NCI-H128 (cell line): ENCODE data around the gene SYCP2L.

Experiments used
- DNase-seq: peaks from one replicate; lab custom pipeline; 2025; ENCODE audit not compliant: unreplicated experiment; lab: John Stamatoyannopoulos, UW

SYCP2L gene

DNA sequence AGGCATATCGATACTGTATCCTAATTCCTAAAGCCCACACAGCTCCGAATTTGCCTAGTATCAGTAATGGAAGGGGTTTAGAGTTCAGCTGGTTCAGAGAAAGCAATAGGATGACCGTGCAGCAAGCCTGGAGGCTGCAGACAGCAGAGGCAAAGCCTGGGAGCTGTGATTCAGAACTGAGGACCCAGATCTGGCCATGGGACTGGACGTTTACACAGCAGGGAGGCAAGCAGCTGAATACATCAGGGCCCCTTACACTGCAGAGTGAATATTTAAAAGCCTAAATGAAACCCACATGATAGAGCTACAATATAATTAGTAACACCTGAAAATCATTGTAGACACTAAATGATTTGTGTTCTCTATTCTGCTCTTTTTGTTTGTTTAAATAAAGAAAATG is 119.2 kb downstream of the SYCP2L start:
- no peak for DNase-seq

GRCh38 chr6:11007715-11008608 is 121.1 kb downstream of the SYCP2L start:
- DNase-seq = no peak

DNA sequence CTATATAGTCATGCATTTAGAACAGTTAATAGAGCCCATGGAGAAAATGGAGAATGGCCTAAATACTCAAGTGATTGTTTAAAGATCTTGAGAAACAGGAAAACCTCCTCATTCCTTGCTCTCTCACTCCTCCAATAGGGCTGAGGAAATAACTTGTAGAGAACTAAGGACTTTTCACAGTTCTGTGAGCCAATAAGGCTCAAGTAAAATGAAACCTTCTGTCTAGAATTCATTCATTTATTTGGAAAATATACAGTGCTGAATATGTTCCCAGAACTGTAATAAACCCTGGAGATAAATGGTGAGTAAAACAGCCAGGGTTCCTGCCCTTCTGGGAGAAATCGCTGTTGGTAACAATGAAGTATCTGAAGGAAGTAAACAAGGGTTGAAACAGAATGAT is 122.0 kb downstream of the SYCP2L start:
- DNase-seq = no peak

- no peak for DNase-seq
Observed at GRCh38 chr6:11009353-11009752, 122.5 kb downstream of the SYCP2L start.

- no peak for DNase-seq
Observed at GRCh38 chr6:11011787-11012234, 125.0 kb downstream of the SYCP2L start.

- DNase-seq = no peak
Observed at GRCh38 chr6:11012295-11012754, 125.5 kb downstream of the SYCP2L start.

GRCh38 chr6:11012976-11013720 is 126.3 kb downstream of the SYCP2L start:
- DNase-seq = no peak

GRCh38 chr6:11013721-11014070 is 126.8 kb downstream of the SYCP2L start:
- DNase-seq = no peak

DNA sequence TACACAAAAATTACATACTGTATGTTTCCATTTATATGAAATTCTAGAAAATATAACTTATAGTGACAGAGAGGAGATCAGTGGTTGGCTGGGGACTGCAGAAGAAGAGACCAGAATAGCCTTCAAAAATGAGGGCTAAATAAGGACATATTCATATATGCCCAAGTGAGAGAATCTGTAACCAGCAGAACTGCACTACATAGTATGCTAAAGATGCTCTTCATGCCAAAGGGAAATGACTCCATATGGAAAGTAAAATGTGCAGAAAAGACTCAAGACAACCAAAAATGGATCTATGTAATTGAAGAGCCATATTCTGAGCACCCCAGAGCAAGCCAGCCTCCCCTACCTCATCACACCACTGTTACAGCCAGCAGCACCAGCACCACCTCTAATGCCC is 128.2 kb downstream of the SYCP2L start:
- DNase-seq = no peak

DNA sequence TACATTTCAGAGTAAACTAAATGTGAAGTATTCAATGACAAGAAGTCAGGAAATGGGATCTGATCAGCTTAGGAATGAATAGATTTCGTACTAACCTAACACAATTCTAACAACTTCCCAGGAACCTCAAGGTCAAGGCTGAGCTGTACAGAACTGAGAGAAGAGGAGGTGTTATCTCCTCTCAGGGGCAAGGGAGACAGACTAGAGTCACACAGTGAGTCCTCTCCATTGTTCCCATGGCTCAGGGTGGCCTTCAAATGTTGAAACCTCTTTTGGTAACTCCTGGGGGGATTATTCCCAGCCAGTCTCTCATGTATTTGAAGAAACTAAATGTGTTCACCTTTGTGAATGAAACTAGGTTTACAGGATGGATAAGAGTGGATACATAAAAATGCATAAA is 129.6 kb downstream of the SYCP2L start:
- DNase-seq = no peak

DNA sequence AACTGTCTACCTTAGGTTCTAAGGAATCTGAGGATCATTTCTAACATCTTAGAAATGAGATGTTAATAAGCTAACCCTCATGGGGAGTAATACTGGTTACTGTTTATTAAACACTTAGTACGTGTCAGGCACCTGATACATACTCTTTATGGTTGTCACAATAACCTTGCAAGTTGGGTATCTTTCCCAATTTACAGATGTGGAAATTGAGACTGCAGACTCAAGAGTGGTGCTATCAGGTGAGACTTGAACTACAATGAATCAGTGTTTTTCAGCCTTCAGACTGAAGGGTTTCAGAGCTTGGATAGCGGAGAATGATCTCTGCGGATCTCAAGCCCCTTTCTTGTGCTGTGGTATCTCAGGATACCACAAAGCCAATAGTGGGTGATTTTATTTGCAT is 130.2 kb downstream of the SYCP2L start:
- no peak for DNase-seq

DNA sequence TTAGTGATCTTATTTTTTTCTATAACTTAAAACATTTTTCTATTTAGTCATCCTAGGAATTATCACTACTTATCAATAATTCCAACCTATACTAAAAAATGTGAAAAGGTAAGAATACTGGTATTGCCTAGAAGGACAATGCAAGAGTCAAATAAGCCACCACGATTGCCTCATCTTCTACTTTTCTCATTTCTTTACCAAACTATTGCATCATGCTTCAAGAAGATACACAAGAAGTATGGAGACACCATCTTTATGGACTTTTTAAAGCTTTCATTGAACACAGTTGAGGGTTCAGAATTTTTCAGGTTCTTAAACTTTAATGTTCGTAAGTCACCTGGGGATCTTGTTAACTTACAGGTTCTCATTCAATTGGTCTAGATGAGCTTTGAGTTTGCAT is 131.4 kb downstream of the SYCP2L start:
- no peak for DNase-seq

GRCh38 chr6:11021003-11021402 is 134.2 kb downstream of the SYCP2L start:
- no peak for DNase-seq

DNA sequence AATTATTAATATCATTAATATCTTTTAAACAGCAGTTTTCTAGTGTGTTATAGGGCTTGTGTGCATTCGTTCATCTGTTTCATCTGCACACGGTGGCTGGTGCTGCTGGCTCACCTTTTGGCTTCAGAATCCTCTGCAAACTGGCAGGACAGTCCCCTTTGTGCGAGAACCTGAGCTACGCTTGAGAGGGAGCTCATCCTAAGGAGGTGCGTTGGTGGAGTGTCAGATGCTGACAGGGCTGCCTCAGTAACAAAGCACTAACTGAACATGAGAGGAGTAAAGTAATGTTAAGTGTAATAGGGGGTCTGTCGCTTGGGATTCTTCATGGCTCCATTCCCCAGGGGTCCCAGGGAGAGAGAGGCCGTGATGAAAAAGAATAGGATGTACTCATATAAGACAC is 134.9 kb downstream of the SYCP2L start:
- no peak for DNase-seq

GRCh38 chr6:11023032-11023431 is 136.2 kb downstream of the SYCP2L start:
- no peak for DNase-seq
